DOHH2 (cell line): Measurements from ENCODE around the gene WDFY4.

ENCODE experiments used
- CTCF ChIP-seq: fragments of 200-600 bp; sonication (generic); IDR thresholded peaks from one replicate; pipeline ENCODE4 v1.5.1; 2014; ENCODE audit warnings: antibody characterized with exemption, mild to moderate bottlenecking, low read depth, low read length; ENCODE audit not compliant: poor library complexity, severe bottlenecking
- EZH2phosphoT487 ChIP-seq: fragments of 200-600 bp; sonication (generic); IDR thresholded peaks from 2 replicates; pipeline ENCODE4 v1.6.1; 2017; ENCODE audit warnings: borderline replicate concordance, mild to moderate bottlenecking, antibody characterized with exemption, low read length, moderate library complexity, mixed read lengths

- TF ChIP-seq CTCF (no peak), EZH2phosphoT487 (no peak)
Measured at GRCh38 chr10:48818081-48818480, 133.4 kb downstream of the WDFY4 start.
